ENCODE results near the gene GALNT11. TPM values are rescaled to one million over a fixed set of nuclear protein-coding genes. Genes with fewer than 3 reads are reported as not detected.

Gene GALNT11
- total RNA-seq, 2 donors from 2014 or later, result 45.9 to 54.4 TPM

- no peaks in the 10 kb centered on the region for H3K36me3 ChIP-seq (replicated peaks in 1 of 2; ENCODE audit: insufficient read depth in 1 of 2, low read depth in 2 of 2)
- WGBS, 2 donors, result 34 to 39% methylated on average over 8 of the region's 8 CpGs
- DNase-seq (peak; percentile 84 to 90 (median 88)), ATAC-seq (peak; percentile 82)
- intact Hi-C loops (cut with DNase I), result no loop called here
- peaks cover 79% of the 10 kb centered on the region for H3K4me1 ChIP-seq
- no peaks in the 10 kb centered on the region for H3K27me3 ChIP-seq
- TF ChIP-seq POLR2A (IDR thresholded peaks at IDR 0.05) (no peak), CTCF (IDR thresholded peaks at IDR 0.05) (peak in 1 of 7 experiments; percentile 4)
- peak overlapping the region; percentile 66 to 90 (median 84) for H3K27ac ChIP-seq
- H3K9me3 ChIP-seq, result no peaks in the 10 kb centered on the region
- H3K4me3 ChIP-seq, result no peak overlapping the region
Measured at GRCh38 chr7:152076940-152077933, 51.8 kb downstream of the GALNT11 start.

- TF ChIP-seq POLR2A (IDR thresholded peaks at IDR 0.05) (no peak), CTCF (IDR thresholded peaks at IDR 0.05) (no peak)
- intact Hi-C loops (cut with DNase I), result no loop called here
- no peak for ATAC-seq
- peaks cover 87% of the 10 kb centered on the region for H3K4me1 ChIP-seq
- 65 to 73% methylated on average over 6 of the region's 6 CpGs for WGBS, 2 donors
- no peaks in the 10 kb centered on the region for H3K9me3 ChIP-seq
- H3K27ac ChIP-seq, result peak overlapping the region; percentile 30 to 90 (median 74)
- H3K4me3 ChIP-seq, result no peak overlapping the region
- DNase-seq, result no peak
- no peaks in the 10 kb centered on the region for H3K27me3 ChIP-seq
- no peaks in the 10 kb centered on the region for H3K36me3 ChIP-seq (replicated peaks in 1 of 2; ENCODE audit: insufficient read depth in 1 of 2, low read depth in 2 of 2)
Measured at GRCh38 chr7:152078025-152078424, 52.6 kb downstream of the GALNT11 start.

- peaks cover 93% of the 10 kb centered on the region for H3K4me1 ChIP-seq
- DNase-seq, result no peak
- 46 to 58% methylated on average over 3 of the region's 3 CpGs for WGBS, 2 donors
Measured at GRCh38 chr7:152078786-152079185, 53.3 kb downstream of the GALNT11 start.

GRCh38 chr7:152081088-152081487, 55.6 kb downstream of the GALNT11 start:
- no peaks in the 10 kb centered on the region for H3K27me3 ChIP-seq
- intact Hi-C loops (cut with DNase I), result no loop called here
- no peak overlapping the region for H3K4me3 ChIP-seq
- no peak for DNase-seq
- ATAC-seq, result no peak
- peaks cover 96% of the 10 kb centered on the region for H3K4me1 ChIP-seq
- no peaks in the 10 kb centered on the region for H3K9me3 ChIP-seq
- WGBS, 2 donors, result 14 to 21% methylated on average over 4 of the region's 4 CpGs
- H3K27ac ChIP-seq, result peak overlapping the region; percentile 28 to 90 (median 74)
- TF ChIP-seq POLR2A (IDR thresholded peaks at IDR 0.05), result no peak
- TF ChIP-seq CTCF (IDR thresholded peaks at IDR 0.05), result no peak
- H3K36me3 ChIP-seq (replicated peaks in 1 of 2; ENCODE audit: insufficient read depth in 1 of 2, low read depth in 2 of 2), result no peaks in the 10 kb centered on the region

More at GRCh38 chr7:152078786-152079185, 53.3 kb downstream of the GALNT11 start:
- Histone ChIP-seq H3K36me3 (replicated peaks in 1 of 2; ENCODE audit: insufficient read depth in 1 of 2, low read depth in 2 of 2) (no peaks in the 10 kb centered on the region), H3K27ac (peak overlapping the region; percentile 60 to 90 (median 74)), H3K27me3 (no peaks in the 10 kb centered on the region), H3K9me3 (no peaks in the 10 kb centered on the region), H3K4me3 (no peak overlapping the region)
- intact Hi-C loops (cut with DNase I), result no loop called here
- no peak for TF ChIP-seq CTCF (IDR thresholded peaks at IDR 0.05)
- no peak for TF ChIP-seq POLR2A (IDR thresholded peaks at IDR 0.05)
- ATAC-seq, result no peak
